ENCODE measurements around the gene NOTUM. TPM values are rescaled to one million over a fixed set of nuclear protein-coding genes. Genes with fewer than 3 reads are reported as not detected.
A peak's percentile ranks its signal among the peaks of the same experiment; 100 is the strongest.

NOTUM gene
- total and polyA plus RNA-seq, 10 of the 15 experiments (the other 5 are each of a cell fraction or from before 2014, with no cell fraction given), result 0.04 to 0.13 TPM; not detected in 8

GRCh38 chr17:81967533-81968395 lies 6.8 kb upstream of the NOTUM start (continued):
- TF ChIP-seq, protein P1, sequence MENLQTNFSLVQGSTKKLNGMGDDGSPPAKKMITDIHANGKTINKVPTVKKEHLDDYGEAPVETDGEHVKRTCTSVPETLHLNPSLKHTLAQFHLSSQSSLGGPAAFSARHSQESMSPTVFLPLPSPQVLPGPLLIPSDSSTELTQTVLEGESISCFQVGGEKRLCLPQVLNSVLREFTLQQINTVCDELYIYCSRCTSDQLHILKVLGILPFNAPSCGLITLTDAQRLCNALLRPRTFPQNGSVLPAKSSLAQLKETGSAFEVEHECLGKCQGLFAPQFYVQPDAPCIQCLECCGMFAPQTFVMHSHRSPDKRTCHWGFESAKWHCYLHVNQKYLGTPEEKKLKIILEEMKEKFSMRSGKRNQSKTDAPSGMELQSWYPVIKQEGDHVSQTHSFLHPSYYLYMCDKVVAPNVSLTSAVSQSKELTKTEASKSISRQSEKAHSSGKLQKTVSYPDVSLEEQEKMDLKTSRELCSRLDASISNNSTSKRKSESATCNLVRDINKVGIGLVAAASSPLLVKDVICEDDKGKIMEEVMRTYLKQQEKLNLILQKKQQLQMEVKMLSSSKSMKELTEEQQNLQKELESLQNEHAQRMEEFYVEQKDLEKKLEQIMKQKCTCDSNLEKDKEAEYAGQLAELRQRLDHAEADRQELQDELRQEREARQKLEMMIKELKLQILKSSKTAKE (IDR thresholded peaks at IDR 0.05; ENCODE audit: low read depth, poor library complexity, severe bottlenecking), result no peak
- TF ChIP-seq, protein P2, sequence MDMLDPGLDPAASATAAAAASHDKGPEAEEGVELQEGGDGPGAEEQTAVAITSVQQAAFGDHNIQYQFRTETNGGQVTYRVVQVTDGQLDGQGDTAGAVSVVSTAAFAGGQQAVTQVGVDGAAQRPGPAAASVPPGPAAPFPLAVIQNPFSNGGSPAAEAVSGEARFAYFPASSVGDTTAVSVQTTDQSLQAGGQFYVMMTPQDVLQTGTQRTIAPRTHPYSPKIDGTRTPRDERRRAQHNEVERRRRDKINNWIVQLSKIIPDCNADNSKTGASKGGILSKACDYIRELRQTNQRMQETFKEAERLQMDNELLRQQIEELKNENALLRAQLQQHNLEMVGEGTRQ (IDR thresholded peaks at IDR 0.05; ENCODE audit: borderline replicate concordance, low read depth, low read length), result peak; percentile 89
- TF ChIP-seq BRCA1 (IDR thresholded peaks at IDR 0.05; ENCODE audit: low read depth, low read length), result no peak
- TF ChIP-seq CHD2 (IDR thresholded peaks at IDR 0.05; ENCODE audit: borderline replicate concordance, low read depth, low read length), result no peak
- TF ChIP-seq, protein P3, sequence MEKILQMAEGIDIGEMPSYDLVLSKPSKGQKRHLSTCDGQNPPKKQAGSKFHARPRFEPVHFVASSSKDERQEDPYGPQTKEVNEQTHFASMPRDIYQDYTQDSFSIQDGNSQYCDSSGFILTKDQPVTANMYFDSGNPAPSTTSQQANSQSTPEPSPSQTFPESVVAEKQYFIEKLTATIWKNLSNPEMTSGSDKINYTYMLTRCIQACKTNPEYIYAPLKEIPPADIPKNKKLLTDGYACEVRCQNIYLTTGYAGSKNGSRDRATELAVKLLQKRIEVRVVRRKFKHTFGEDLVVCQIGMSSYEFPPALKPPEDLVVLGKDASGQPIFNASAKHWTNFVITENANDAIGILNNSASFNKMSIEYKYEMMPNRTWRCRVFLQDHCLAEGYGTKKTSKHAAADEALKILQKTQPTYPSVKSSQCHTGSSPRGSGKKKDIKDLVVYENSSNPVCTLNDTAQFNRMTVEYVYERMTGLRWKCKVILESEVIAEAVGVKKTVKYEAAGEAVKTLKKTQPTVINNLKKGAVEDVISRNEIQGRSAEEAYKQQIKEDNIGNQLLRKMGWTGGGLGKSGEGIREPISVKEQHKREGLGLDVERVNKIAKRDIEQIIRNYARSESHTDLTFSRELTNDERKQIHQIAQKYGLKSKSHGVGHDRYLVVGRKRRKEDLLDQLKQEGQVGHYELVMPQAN (conservative IDR thresholded peaks at IDR 0.05), result no peak
- TF ChIP-seq RUNX3 (IDR thresholded peaks at IDR 0.05; ENCODE audit: low read length), result no peak
- TF ChIP-seq ETV6 (conservative IDR thresholded peaks at IDR 0.05 in 1 of 2, IDR thresholded peaks at IDR 0.05 in 1 of 2; ENCODE audit: borderline replicate concordance in 1 of 2, low read depth in 1 of 2), result no peak
- no peak for TF ChIP-seq WRNIP1 (IDR thresholded peaks at IDR 0.05; ENCODE audit: borderline replicate concordance, low read depth, low read length)
- no peak for TF ChIP-seq SIX5 (IDR thresholded peaks at IDR 0.05; ENCODE audit: low read depth, low read length, severe bottlenecking)
- TF ChIP-seq DPF2 (IDR thresholded peaks at IDR 0.05), result no peak
- no peak for TF ChIP-seq CHD1 (IDR thresholded peaks at IDR 0.05; ENCODE audit: low read depth, low read length)
- no peak for TF ChIP-seq SIN3A (IDR thresholded peaks at IDR 0.05; ENCODE audit: low read depth, low read length)
- TF ChIP-seq NR2F1 (conservative IDR thresholded peaks at IDR 0.05), result peak; percentile 87
- TF ChIP-seq ZNF384 (IDR thresholded peaks at IDR 0.05; ENCODE audit: borderline replicate concordance, low read depth, low read length), result no peak
- no peak for TF ChIP-seq ZNF622 (IDR thresholded peaks at IDR 0.05)
- no peak for TF ChIP-seq SMAD5 (IDR thresholded peaks at IDR 0.05; ENCODE audit: low read depth)
- TF ChIP-seq MAX (IDR thresholded peaks at IDR 0.05; ENCODE audit: low read depth, low read length), result peak; percentile 75; the same call in 1 of the 2 replicates
- TF ChIP-seq CBX3 (IDR thresholded peaks at IDR 0.05; ENCODE audit: borderline replicate concordance, low read depth), result no peak
- no peak for TF ChIP-seq SMARCA5 (IDR thresholded peaks at IDR 0.05)
- TF ChIP-seq ZBED1 (IDR thresholded peaks at IDR 0.05; ENCODE audit: borderline replicate concordance), result no peak
- TF ChIP-seq IRF5 (IDR thresholded peaks at IDR 0.05; ENCODE audit: borderline replicate concordance), result no peak
- no peak for TF ChIP-seq ATF7 (IDR thresholded peaks at IDR 0.05; ENCODE audit: low read depth)
- TF ChIP-seq STAT1 (conservative IDR thresholded peaks at IDR 0.05), result no peak
- TF ChIP-seq ZNF207 (IDR thresholded peaks at IDR 0.05; ENCODE audit: borderline replicate concordance), result no peak
